Retinal pigment epithelial cell (primary cell): Measurements from ENCODE around the gene OVCA2.

ENCODE experiments used
- DNase-seq: peaks from one replicate; pipeline ENCODE4 v3.0.0-alpha.2; 2010; ENCODE audit warnings: low read depth
- H3K4me3 ChIP-seq: 2 replicates; pipeline ENCODE4 v1.5.1; 2011; ENCODE audit warnings: mild to moderate bottlenecking, low read length, control low read depth, moderate library complexity
- CTCF ChIP-seq: conservative IDR thresholded peaks from 2 replicates; pipeline ENCODE4 v1.5.1; 2011; ENCODE audit warnings: low read depth, low read length, control low read depth, inconsistent platforms

Gene OVCA2

DNA sequence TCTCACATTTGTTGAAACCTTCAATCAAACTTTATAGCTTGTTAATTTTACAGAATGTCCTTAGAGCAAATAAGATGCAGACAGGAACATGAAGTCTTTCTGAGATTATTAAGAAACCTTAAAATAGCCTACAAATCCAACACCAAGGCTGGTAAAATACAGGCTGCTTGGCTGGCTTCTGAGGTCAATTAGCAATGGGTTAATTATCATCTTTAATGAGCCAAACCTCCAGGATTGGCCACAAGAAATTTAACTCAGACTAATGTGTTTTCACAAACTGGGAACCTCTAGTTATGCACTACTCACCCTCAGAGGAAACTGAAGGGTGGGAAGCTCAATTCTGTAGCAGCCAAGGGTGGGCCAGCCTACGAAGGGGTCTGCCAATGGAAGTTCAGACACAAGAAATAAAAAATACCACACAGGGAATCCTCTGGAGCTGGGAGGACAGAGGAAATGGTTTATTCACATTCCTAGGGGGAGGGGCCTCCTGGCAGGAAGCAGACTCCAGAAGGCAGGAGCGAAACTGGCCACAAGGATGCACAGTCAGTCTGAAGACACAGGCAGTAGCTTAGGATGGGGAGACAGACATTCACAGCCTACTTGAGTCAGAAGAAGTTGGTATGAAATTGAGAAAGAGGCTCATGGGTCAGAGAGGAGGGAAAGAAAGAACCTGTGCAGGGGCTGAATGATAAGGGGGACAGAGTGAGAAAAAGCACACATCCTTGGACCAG is 49.1 kb downstream of the OVCA2 start:
- no peak for DNase-seq

DNA sequence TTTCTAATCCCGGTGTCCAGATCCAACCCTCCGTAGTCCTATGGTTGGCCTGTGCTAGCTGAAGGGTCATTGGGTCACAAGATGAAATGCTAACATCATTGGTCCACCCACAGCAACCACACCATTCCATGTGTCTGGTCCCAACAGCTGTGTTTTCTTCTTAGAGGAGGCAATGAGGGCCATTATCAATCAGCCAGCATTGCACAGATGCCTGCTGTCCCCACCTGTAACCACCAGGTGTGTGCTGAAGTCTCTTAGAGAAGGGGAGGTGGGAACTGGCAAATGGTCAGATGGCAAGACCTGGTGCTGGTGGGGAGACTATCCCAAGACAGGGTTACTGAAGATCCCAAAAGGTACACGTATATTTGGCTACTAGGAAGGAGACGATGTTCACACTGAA is 50.4 kb downstream of the OVCA2 start:
- DNase-seq, result no peak
- no peak overlapping the region for H3K4me3 ChIP-seq
- no peak for TF ChIP-seq CTCF

More for the DNA sequence above, 49.1 kb downstream of the OVCA2 start:
- peak; percentile 46 for TF ChIP-seq CTCF
- no peak overlapping the region for H3K4me3 ChIP-seq
